ENCODE data around the gene FADS3.

- TF ChIP-seq ISL1 (CRISPR knock-in tag; IDR thresholded peaks at IDR 0.05) (no peak), ZNF8 (CRISPR knock-in tag; IDR thresholded peaks at IDR 0.05) (no peak), TOX (CRISPR knock-in tag; IDR thresholded peaks at IDR 0.05; ENCODE audit: borderline replicate concordance) (no peak), ZC3H10 (CRISPR knock-in tag; IDR thresholded peaks at IDR 0.05) (no peak), BACH2 (CRISPR knock-in tag; IDR thresholded peaks at IDR 0.05; ENCODE audit: borderline replicate concordance) (no peak), ARNTL (CRISPR knock-in tag; IDR thresholded peaks at IDR 0.05; ENCODE audit: borderline replicate concordance, low read depth) (no peak), RARB (CRISPR knock-in tag; IDR thresholded peaks at IDR 0.05) (no peak)
Measured at GRCh38 chr11:61905801-61906521, 14.6 kb upstream of the FADS3 start.
